ENCODE data around the gene LHB.
A peak's percentile ranks its signal among the peaks of the same experiment; 100 is the strongest.

Gene LHB

GRCh38 chr19:48991011-48991609, 25.8 kb downstream of the LHB start:
- Histone ChIP-seq H3K9me2 (ENCODE audit: low read depth, low read length) (no peaks in the 10 kb centered on the region), H3F3A (ENCODE audit: insufficient read depth, low read length) (no peaks in the 10 kb centered on the region), H3K27me3 (ENCODE audit: insufficient read depth, low read length) (no peaks in the 10 kb centered on the region), H3K79me2 (ENCODE audit: insufficient read depth, low read length) (peaks cover 26% of the 10 kb centered on the region), H3K27ac (ENCODE audit: low read depth, low read length, poor library complexity, severe bottlenecking) (no peak overlapping the region), H2AFZ (ENCODE audit: low read length) (no peak overlapping the region), H3K4me2 (ENCODE audit: low read length) (no peak overlapping the region; the same call in 1 of the 2 replicates), H3K9me3 (ENCODE audit: low read length) (no peaks in the 10 kb centered on the region), H3K4me3 (ENCODE audit: low read depth, low read length, poor library complexity, severe bottlenecking) (no peak overlapping the region), H4K20me1 (ENCODE audit: insufficient read depth, low read length) (no peaks in the 10 kb centered on the region), H3K36me3 (ENCODE audit: insufficient read depth, low read length) (peaks cover 17% of the 10 kb centered on the region; the same call in 1 of the 2 replicates), H3K4me1 (ENCODE audit: insufficient read depth, low read length, severe bottlenecking) (peaks cover 37% of the 10 kb centered on the region), H3K9ac (ENCODE audit: low read length) (peak overlapping the region; percentile 93; the same call in 1 of the 2 replicates)
- TF ChIP-seq CTCF (IDR thresholded peaks at IDR 0.05; ENCODE audit: low read length) (no peak), EZH2 (IDR thresholded peaks at IDR 0.05; ENCODE audit: borderline replicate concordance, low read length) (no peak)

- Histone ChIP-seq H4K20me1 (ENCODE audit: insufficient read depth, low read length) (no peaks in the 10 kb centered on the region), H3K9me2 (ENCODE audit: low read depth, low read length) (no peaks in the 10 kb centered on the region), H3K4me3 (ENCODE audit: low read depth, low read length, poor library complexity, severe bottlenecking) (no peak overlapping the region), H3K4me1 (ENCODE audit: insufficient read depth, low read length, severe bottlenecking) (peaks cover 37% of the 10 kb centered on the region), H3K4me2 (ENCODE audit: low read length) (no peak overlapping the region), H3K9me3 (ENCODE audit: low read length) (no peaks in the 10 kb centered on the region), H3K27me3 (ENCODE audit: insufficient read depth, low read length) (no peaks in the 10 kb centered on the region), H3K9ac (ENCODE audit: low read length) (no peak overlapping the region), H3K79me2 (ENCODE audit: insufficient read depth, low read length) (peaks cover 22% of the 10 kb centered on the region), H2AFZ (ENCODE audit: low read length) (no peak overlapping the region), H3K27ac (ENCODE audit: low read depth, low read length, poor library complexity, severe bottlenecking) (no peak overlapping the region), H3K36me3 (ENCODE audit: insufficient read depth, low read length) (peaks cover 24% of the 10 kb centered on the region), H3F3A (ENCODE audit: insufficient read depth, low read length) (no peaks in the 10 kb centered on the region)
- TF ChIP-seq EZH2 (IDR thresholded peaks at IDR 0.05; ENCODE audit: borderline replicate concordance, low read length) (no peak), CTCF (IDR thresholded peaks at IDR 0.05; ENCODE audit: low read length) (no peak)
These were observed 26.5 kb downstream of the LHB start for GRCh38 chr19:48990400-48990799.

GRCh38 chr19:48989701-48990291, 27.1 kb downstream of the LHB start:
- TF ChIP-seq EZH2 (IDR thresholded peaks at IDR 0.05; ENCODE audit: borderline replicate concordance, low read length) (no peak), CTCF (IDR thresholded peaks at IDR 0.05; ENCODE audit: low read length) (no peak)
- Histone ChIP-seq H3K27me3 (ENCODE audit: insufficient read depth, low read length) (no peaks in the 10 kb centered on the region), H3K27ac (ENCODE audit: low read depth, low read length, poor library complexity, severe bottlenecking) (no peak overlapping the region), H3K9ac (ENCODE audit: low read length) (no peak overlapping the region), H3K4me3 (ENCODE audit: low read depth, low read length, poor library complexity, severe bottlenecking) (no peak overlapping the region), H3F3A (ENCODE audit: insufficient read depth, low read length) (no peaks in the 10 kb centered on the region), H3K4me1 (ENCODE audit: insufficient read depth, low read length, severe bottlenecking) (peaks cover 31% of the 10 kb centered on the region), H3K79me2 (ENCODE audit: insufficient read depth, low read length) (peaks cover 16% of the 10 kb centered on the region), H3K4me2 (ENCODE audit: low read length) (no peak overlapping the region), H3K9me3 (ENCODE audit: low read length) (no peaks in the 10 kb centered on the region), H3K36me3 (ENCODE audit: insufficient read depth, low read length) (peaks cover 30% of the 10 kb centered on the region), H2AFZ (ENCODE audit: low read length) (no peak overlapping the region), H3K9me2 (ENCODE audit: low read depth, low read length) (no peaks in the 10 kb centered on the region), H4K20me1 (ENCODE audit: insufficient read depth, low read length) (no peaks in the 10 kb centered on the region)
